HCT116 (cell line): Measurements from ENCODE around the gene SEC22A. TPM values are rescaled to one million over a fixed set of nuclear protein-coding genes. Genes with fewer than 3 reads are reported as not detected.

ENCODE experiments used
- ATAC-seq: fragments of 200-7000 bp; cut with Tn5 transposase; 2 replicates; pipeline ENCODE4 v1.9.1; 2020; ENCODE audit warnings: mild to moderate bottlenecking, moderate library complexity
- BruUV-seq: library from RNA; stranded (reverse); fragments of 400-500 nt; replicated peaks from 2 replicates; lab custom pipeline; 2021; lab: Mats Ljungman, UMichigan
- CTCF ChIA-PET: fragments of 300-600 bp; sonication (Branson Sonifier 250); formaldehyde crosslinking; loops from one replicate; lab custom pipeline; 2021; ENCODE audit warnings: antibody characterized with exemption; lab: Charles Lee
- POLR2A ChIA-PET: fragments of 300-600, 350-600 bp; sonication (Branson Sonifier 250); formaldehyde crosslinking; loops from one replicate; lab custom pipeline; 2021; ENCODE audit warnings: antibody characterized with exemption; lab: Charles Lee
- RAD21 ChIA-PET, 2 experiments: fragments of 300-600 bp; sonication (Branson Sonifier 250); formaldehyde crosslinking; loops; one replicate each; lab custom pipeline; 2023; ENCODE audit warnings: low total read pairs in 2 of 2; ENCODE audit not compliant: uncharacterized antibody in 2 of 2, unreplicated experiment in 2 of 2, low non-redundant PET in 1 of 2; lab: Charles Lee
- DNase-seq: peaks from one replicate; pipeline ENCODE4 v3.0.0-alpha.2; 2010; ENCODE audit warnings: low read depth, low spot score
- H2AFZ ChIP-seq: fragments of 200-600 bp; shearing (Covaris generic), sonication (generic); 2 replicates; pipeline ENCODE4 v1.6.1; 2017; ENCODE audit warnings: low read depth, mixed run types, mixed read lengths, antibody characterized with exemption, low read length; ENCODE audit not compliant: poor library complexity, severe bottlenecking
- H3K27ac ChIP-seq: 2 replicates; pipeline ENCODE4 v1.5.1; 2012; ENCODE audit warnings: low read depth, low read length
- H3K27me3 ChIP-seq: fragments of 200-600 bp; sonication (generic); 2 replicates; pipeline ENCODE4 v1.6.1; 2016; ENCODE audit warnings: mixed run types, low read length, mixed read lengths; ENCODE audit not compliant: insufficient read depth
- H3K36me3 ChIP-seq, 2 experiments: fragments of 200-500 bp in 1 of 2; fragments of 200-600 bp in 1 of 2; sonication (Bioruptor generic) in 1 of 2; sonication (generic) in 1 of 2; 2 replicates each; pipeline versions ENCODE4 v1.5.1 to v1.6.1; 2014 to 2016; ENCODE audit warnings: low read length in 2 of 2, inconsistent platforms in 1 of 2, mixed read lengths in 1 of 2, mixed run types in 1 of 2; ENCODE audit not compliant: insufficient read depth in 2 of 2, control insufficient read depth in 1 of 2
- H3K4me1 ChIP-seq, 2 experiments: fragments of 200-600 bp in 1 of 2; sonication (generic) in 1 of 2; 2 replicates each; pipeline versions ENCODE4 v1.5.1 to v1.6.1; 2012 to 2017; ENCODE audit warnings: low read length in 2 of 2, inconsistent platforms in 1 of 2, mild to moderate bottlenecking in 1 of 2, mixed read lengths in 1 of 2, mixed run types in 1 of 2, moderate library complexity in 1 of 2; ENCODE audit not compliant: insufficient read depth in 2 of 2, control insufficient read depth in 1 of 2
- H3K4me2 ChIP-seq: fragments of 200-600 bp; sonication (generic); 2 replicates; pipeline ENCODE4 v1.6.1; 2017; ENCODE audit warnings: mixed run types, low read length, mixed read lengths
- H3K4me3 ChIP-seq, 2 experiments: fragments of 200-600 bp in 1 of 2; sonication (generic) in 1 of 2; replicated peaks in 1 of 2; 2 replicates each; pipeline ENCODE4 v1.5.1; 2011 to 2016; ENCODE audit warnings: low read length in 2 of 2, control low read depth in 1 of 2, low read depth in 1 of 2, mild to moderate bottlenecking in 1 of 2, mixed read lengths in 1 of 2, mixed run types in 1 of 2
- H3K79me2 ChIP-seq: fragments of 200-600 bp; sonication (generic); 2 replicates; pipeline ENCODE4 v1.6.1; 2017; ENCODE audit warnings: mild to moderate bottlenecking, mixed run types, low read length, moderate library complexity, mixed read lengths; ENCODE audit not compliant: insufficient read depth
- H3K9ac ChIP-seq: fragments of 200-600 bp; sonication (generic); 2 replicates; pipeline ENCODE4 v1.6.1; 2016; ENCODE audit warnings: low read length, mixed read lengths
- H3K9me2 ChIP-seq: fragments of 200-600 bp; sonication (generic), shearing (Covaris generic); 2 replicates; pipeline ENCODE4 v1.6.1; 2017; ENCODE audit warnings: mixed run types, mild to moderate bottlenecking, moderate library complexity; ENCODE audit not compliant: insufficient read depth
- H3K9me3 ChIP-seq, 2 experiments: fragments of 200-500 bp in 1 of 2; fragments of 200-600 bp in 1 of 2; sonication (Bioruptor generic) in 1 of 2; sonication (generic) in 1 of 2; 2 replicates each; pipeline ENCODE4 v1.6.1; 2014 to 2017; ENCODE audit warnings: low read length in 2 of 2, mixed read lengths in 2 of 2, inconsistent platforms in 1 of 2, low read depth in 1 of 2, mild to moderate bottlenecking in 1 of 2, mixed run types in 1 of 2, moderate library complexity in 1 of 2; ENCODE audit not compliant: control insufficient read depth in 1 of 2, insufficient read depth in 1 of 2
- H4K20me1 ChIP-seq: fragments of 200-600 bp; sonication (generic), shearing (Covaris generic); 2 replicates; pipeline ENCODE4 v1.6.1; 2017; ENCODE audit warnings: mixed run types, mild to moderate bottlenecking, moderate library complexity; ENCODE audit not compliant: insufficient read depth
- CEBPB ChIP-seq: IDR thresholded peaks from 2 replicates; pipeline ENCODE4 v1.6.1; 2012; ENCODE audit warnings: low read depth
- ELF1 ChIP-seq: IDR thresholded peaks from 2 replicates; pipeline ENCODE4 v1.6.1; 2012; ENCODE audit warnings: low read depth, borderline replicate concordance
- EZH2 ChIP-seq: fragments of 200-600 bp; sonication (generic); IDR thresholded peaks from 2 replicates; pipeline ENCODE4 v1.6.1; 2017; ENCODE audit warnings: antibody characterized with exemption, mixed run types
- JUND ChIP-seq: IDR thresholded peaks from 2 replicates; pipeline ENCODE4 v1.6.1; 2012
- MAX ChIP-seq: IDR thresholded peaks from 2 replicates; pipeline ENCODE4 v1.6.1; 2012
- POLR2AphosphoS5 ChIP-seq: IDR thresholded peaks from 2 replicates; pipeline ENCODE4 v1.6.1; 2011; ENCODE audit warnings: mild to moderate bottlenecking, low read depth, low read length, moderate library complexity
- SRF ChIP-seq: IDR thresholded peaks from 2 replicates; pipeline ENCODE4 v1.6.1; 2012; ENCODE audit warnings: low read depth
- ZBTB33 ChIP-seq: IDR thresholded peaks from 2 replicates; pipeline ENCODE4 v1.6.1; 2011; ENCODE audit warnings: mild to moderate bottlenecking, low read length, moderate library complexity; ENCODE audit not compliant: insufficient replicate concordance; ENCODE audit errors: extremely low read depth
- intact Hi-C: fragments of 100-400 bp; cut with micrococcal nuclease; formaldehyde crosslinking; loops from 2 replicates; pipeline ENCODE4 v1.10.0; 2022
- total RNA-seq: library from RNA; stranded (reverse); gene quantifications from one replicate; pipeline ENCODE4 v1.2.1, GENCODE V29; 2021; ENCODE audit not compliant: unreplicated experiment

SEC22A gene
- total RNA-seq, 1 experiment from 2014 or later, result 10.6 TPM

- TF ChIP-seq ELF1 (no peak), EZH2 (no peak), JUND (no peak), MAX (no peak), POLR2AphosphoS5 (no peak), ZBTB33 (no peak), CEBPB (no peak)
Observed at GRCh38 chr3:123281929-123282328, 80.2 kb downstream of the SEC22A start (continued).

GRCh38 chr3:123282461-123282860 is 80.7 kb downstream of the SEC22A start:
- DNase-seq (no peak), ATAC-seq (no peak)
- intact Hi-C loops, result no loop called here
- Histone ChIP-seq H3K4me3 (no peak overlapping the region), H3K9me3 (no peaks in the 10 kb centered on the region), H3K27me3 (no peaks in the 10 kb centered on the region), H3K4me1 (no peaks in the 10 kb centered on the region), H3K9me2 (no peaks in the 10 kb centered on the region), H3K79me2 (no peaks in the 10 kb centered on the region), H4K20me1 (no peaks in the 10 kb centered on the region), H3K9ac (no peak overlapping the region), H3K36me3 (no peaks in the 10 kb centered on the region), H3K4me2 (no peak overlapping the region), H2AFZ (no peak overlapping the region), H3K27ac (no peak overlapping the region)
- TF ChIP-seq ZBTB33, result no peak
- TF ChIP-seq SRF, result no peak
- no TSS peak for BruUV-seq
- RAD21 ChIA-PET, result no interaction called here
- POLR2A ChIA-PET, result no interaction called here
- CTCF ChIA-PET, result no interaction called here
